UCSD-AML1 (cell line): ENCODE data around the gene CWC15.
"Not testable (repeated sequence)": the region's sequence is repeated elsewhere in the genome, so short reads cannot be mapped to it uniquely, and the experiment has no call there.

Experiments used
- DNase-seq: peaks from one replicate; lab custom pipeline; 2025; ENCODE audit not compliant: unreplicated experiment; lab: John Stamatoyannopoulos, UW

The CWC15 gene

DNA sequence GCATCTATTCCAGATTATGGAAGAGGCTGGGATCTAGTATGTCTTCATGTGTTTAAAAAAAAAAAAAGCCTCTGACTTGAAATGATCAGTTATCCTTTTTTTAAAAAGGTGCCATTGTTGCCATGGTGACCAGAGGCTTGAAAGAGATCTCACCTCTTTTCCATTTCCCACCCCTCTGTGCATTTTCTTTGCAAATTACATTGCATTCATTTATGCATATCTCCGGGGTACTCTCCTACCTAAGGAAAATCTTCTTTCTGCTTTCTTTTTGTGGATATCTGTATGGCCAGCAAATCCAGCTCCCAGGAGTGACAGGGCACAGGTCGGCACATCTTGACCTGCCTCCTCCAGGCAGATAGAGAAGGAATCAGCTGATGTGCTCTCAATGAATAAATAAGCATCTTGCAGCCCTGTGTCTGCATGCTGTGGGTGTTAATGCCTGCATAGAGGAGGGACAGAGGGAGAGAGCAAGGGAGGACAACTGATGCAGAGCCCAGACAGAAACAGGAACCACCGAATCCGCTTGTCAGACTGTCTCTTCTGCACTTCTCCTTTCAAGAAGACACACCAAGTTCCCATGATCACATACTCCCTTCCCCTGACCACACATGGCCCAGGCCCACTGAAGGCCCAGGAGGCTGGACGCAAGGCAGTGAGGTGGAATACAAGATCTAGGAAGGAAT is 50.9 kb downstream of the CWC15 start:
- DNase-seq, result no peak

DNA sequence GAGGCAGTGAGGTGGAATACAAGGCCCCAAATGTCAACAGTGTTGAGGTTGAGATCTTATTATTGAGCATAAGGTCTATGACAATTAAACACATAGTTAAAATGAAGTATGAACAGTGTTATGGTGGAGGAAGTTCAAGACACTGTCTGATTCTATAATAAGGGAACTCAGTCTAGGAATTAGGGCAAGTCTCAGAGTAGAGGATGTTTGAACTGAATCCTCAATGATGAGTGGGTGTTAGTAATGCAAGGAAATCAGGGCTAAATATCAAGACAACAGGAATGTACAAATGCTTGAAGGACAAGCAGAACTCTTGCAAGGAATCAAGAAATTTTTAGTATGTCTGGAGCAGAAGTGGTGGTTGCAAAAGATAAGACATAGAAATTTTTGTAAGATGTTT is 53.0 kb downstream of the CWC15 start:
- DNase-seq, result no peak

- DNase-seq, result not testable (repeated sequence)
These were observed 59.5 kb downstream of the CWC15 start for GRCh38 chr11:94913718-94914394.

DNA sequence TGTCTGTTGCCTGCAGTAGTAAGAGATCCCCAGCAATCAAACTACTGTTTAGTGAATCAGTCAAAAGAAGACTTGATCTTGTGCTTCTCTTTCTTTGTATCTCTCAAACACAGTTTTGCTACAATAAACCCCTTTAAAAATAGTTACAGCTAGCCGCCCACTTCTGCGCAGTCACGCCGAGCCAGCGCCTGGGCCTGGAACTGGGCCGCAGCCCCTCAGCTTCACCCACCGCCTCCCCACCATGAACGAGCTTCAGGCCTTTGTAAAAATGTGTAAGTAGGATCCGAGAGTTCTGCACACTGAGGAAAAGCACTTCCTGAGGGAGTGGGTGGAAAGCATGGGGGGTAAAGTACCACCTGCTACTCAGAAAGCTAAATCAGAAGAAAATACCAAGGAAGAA is 60.5 kb downstream of the CWC15 start:
- DNase-seq, result no peak
